Stimulated activated CD8-positive, alpha-beta memory T cell treated with anti-CD3 and anti-CD28 coated beads, Interleukin-7, amount 100 ng/mL, for 24 hours (primary cell): ENCODE data around the gene FAIM2.

ENCODE experiments used
- DNase-seq: peaks from one replicate; pipeline ENCODE4 v3.0.0-alpha.2; 2020; ENCODE audit warnings: low read depth

Gene FAIM2

GRCh38 chr12:49939307-49939706, 35.6 kb upstream of the FAIM2 start:
- DNase-seq, result no peak

- no peak for DNase-seq
These were observed 34.1 kb upstream of the FAIM2 start for GRCh38 chr12:49937639-49938300.

DNA sequence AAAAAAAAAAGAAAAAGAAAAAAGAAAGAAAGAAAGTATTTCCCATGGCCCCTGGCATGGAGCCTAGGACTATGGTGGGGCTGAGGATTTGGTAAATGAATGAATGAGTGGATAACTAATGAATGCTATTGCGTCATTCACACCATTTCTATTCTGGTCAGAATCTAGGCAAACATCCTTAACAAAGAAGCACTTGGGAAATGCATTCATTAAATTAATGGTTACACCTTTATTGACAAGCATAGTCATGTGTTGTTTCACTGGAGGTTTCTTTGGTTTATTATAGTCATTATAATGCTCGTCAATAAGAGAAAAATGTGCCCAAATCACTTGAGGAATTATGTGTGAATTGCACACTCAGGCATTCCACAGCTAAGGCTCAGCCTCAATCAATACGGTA, 33.2 kb upstream of the FAIM2 start:
- no peak for DNase-seq

GRCh38 chr12:49934505-49934904, 30.8 kb upstream of the FAIM2 start:
- no peak for DNase-seq

DNA sequence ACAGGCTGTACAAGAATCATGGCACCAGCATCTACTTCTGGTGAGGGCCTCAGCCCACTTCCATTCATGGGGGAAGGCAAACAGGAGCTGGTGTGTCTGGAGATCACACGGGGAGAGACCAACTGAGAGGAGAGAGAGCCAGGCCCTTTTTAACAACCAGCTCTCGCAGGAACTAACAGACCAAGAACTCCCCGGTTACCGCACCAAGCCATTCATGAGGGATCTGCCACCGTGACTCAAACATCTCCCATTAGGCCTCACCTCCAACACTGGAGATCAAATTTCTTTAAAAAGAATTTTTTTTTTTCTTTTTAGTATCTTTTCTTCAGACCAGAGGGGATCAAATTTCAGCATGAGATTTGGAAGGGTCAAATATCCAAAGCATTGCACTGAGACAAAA, 30.1 kb upstream of the FAIM2 start:
- no peak for DNase-seq

GRCh38 chr12:49932533-49933130, 28.9 kb upstream of the FAIM2 start:
- DNase-seq, result no peak

DNA sequence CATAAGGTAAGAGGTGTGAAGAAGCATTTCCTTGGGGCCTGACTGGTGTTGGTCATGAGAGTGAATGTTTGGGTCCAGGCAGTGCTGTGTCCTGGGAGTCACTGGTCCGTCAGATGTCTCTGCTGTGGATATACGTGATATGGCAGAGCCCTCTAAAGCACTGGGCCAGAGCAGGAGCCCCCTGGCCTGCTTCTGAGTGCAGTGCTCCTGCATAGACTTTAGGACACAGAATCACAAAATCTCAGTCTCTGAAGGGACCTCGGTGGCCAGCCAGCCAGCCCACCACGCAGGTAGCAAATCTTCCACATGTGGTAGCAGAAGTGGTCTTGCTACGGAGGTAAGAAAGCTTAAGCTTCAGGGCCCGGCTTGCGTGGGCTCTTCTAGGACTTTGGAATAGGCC, 28.3 kb upstream of the FAIM2 start:
- no peak for DNase-seq

- no peak for DNase-seq
These were observed 27.0 kb upstream of the FAIM2 start for GRCh38 chr12:49930515-49931288.

- DNase-seq, result no peak
These were observed 25.9 kb upstream of the FAIM2 start for GRCh38 chr12:49929581-49929980.

- DNase-seq, result no peak
These were observed 24.8 kb upstream of the FAIM2 start for GRCh38 chr12:49928471-49928870.

DNA sequence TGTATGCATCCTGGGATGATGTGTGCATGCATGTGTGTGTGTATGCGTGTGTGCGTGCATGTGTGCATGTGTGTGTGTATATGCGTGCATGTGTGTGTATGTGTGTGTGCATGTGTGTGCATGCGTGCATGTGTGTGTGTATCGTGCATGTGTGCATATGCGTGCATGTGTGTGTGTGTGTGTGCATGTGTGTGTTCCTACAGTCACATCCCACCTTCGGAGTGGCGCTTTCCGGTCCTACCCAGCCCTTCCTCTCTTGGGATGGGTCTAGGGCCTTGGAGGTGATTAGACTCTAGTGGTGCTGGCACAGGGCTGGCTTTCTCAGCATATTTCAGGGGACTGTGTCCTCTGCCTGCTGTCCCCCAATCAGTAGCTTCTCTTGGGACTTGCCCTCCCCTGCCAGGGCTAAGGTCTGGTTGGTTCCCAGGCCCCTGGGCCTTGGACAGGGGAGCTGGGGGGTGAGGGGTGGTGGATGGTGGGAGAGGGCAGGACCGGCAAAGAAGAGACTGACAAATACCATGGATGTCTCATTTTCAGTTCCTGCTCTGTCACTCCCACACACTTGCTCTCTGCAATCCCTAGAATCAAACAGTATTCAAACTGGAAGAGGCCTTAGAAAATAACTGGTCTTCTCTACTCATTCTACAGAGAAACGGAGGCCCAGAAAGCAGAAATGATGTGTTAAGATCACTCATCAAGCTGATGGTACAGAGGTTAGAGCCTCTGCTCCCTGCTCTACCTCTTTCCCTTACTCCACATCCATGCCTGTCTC, 21.9 kb upstream of the FAIM2 start:
- no peak for DNase-seq

GRCh38 chr12:49924628-49925246, 21.0 kb upstream of the FAIM2 start:
- DNase-seq, result no peak

DNA sequence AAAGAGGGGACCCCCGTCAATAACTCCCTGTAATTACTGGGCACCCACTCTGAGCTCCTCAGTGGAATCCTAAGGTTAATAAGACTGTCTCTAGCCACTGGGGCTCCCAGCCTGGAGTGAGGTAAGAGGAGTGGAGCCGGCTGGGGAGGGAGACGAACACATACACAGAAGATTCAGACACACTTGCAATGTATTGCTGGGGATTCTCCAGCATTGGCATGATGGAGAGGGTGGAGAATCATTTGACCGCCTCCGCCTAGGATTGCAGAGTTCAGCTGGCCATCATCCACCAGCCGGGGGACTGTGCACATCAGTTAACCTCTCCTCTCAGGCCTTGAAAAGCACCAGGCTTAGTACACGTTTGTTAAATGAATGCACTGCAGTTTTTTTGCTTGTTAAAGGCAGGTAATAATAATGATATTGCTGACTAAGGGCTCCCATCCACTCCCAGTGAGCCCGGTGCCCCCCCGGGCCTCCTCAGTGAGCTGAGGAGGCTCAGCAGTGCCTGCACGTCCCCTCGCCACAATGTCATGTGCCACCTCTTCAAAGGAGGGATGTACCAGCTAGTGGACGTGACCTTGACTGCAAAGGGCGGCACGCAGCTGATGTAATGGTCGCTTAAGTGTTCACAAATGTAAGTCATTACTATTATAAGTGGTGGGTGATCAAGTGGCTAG, 20.3 kb upstream of the FAIM2 start:
- no peak for DNase-seq

DNA sequence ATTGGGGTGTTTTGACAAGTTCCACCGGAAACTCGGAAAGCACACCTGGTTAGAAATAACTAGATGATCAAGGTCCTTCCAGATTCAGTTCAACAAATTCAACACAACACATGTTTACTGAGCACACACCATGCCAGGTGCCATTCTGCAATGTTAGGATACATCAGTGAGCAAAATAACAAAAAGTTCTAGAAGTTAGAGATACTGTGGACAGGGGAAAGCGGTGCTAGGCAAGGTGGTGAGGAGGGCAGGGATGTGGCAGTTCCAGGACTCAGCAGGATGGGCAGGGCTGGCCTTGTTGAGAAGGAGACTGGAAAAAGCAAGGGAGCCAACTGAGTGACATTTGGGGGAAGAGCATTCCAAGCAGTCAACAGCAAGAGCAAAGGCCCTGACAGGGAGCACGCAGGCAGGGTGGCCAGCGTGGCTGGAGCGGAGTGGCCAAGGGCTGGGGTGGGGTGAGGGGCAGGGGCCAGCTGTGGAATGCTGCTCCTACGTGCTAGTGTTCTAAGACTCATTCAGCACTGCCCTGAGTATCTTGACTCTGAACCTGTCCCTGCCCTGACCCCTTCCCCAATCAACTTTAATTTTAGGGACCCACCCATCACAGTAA, 19.4 kb upstream of the FAIM2 start:
- DNase-seq, result no peak

GRCh38 chr12:49922349-49923034, 18.8 kb upstream of the FAIM2 start:
- DNase-seq, result no peak

DNA sequence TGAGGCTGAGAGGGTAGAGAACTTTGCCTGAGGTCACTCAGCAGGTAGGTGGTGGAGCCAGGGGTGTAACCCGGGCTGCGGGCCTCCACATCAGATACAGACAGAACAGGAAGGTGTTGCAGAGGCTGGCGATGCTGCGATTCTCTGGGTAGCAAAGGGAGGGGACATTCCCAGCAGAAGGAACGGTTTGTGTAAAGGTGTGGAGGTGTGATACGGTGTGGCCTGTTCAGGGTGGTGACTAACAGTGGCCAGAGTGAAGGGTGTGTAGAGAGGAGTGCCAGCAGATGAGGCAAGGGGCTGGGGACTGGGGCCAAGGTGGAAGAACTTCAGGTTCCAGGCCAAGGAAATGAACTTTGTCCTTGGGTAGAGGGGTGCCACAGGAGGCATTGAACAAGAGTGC, 18.2 kb upstream of the FAIM2 start:
- no peak for DNase-seq

DNA sequence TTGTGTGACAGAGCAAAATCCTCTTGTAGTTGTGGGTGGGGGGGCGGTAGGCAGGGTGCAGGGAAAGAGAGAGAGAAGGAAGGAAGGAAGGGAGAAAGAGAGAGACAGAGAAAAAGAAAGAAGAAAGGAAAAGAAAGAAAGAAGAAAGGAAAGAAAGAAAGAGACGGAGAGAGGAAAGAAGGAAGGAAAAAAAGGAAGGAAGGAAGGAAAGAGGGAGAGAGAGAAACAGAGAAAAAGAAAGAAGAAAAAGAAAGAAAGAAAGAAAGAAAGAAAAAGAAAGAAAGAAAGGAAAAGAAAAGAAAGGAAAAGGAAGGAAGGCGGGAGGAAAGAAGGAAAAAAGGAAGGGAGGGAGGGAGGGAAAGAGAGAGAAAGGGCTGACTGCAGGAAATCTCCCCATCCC, 17.6 kb upstream of the FAIM2 start:
- no peak for DNase-seq

DNA sequence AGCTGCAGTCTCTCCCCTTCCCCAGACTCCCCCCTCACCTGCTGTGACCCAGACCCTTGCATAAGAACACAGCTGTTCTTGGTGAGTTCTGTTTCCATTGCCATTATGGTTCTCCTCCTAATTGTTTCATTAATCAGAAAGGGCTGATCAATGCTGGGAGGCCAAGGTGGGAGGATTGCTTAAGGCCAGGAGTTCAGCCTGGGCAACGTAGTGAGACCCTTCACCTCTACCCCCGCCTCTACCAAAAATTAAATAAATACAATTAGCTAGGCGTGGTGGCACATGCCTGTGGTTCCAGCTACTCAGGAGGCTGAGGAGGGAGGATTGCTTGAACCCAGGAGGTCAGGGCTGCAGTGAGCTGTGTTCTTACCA, 17.2 kb upstream of the FAIM2 start:
- no peak for DNase-seq

GRCh38 chr12:49920241-49920914, 16.7 kb upstream of the FAIM2 start:
- no peak for DNase-seq

GRCh38 chr12:49917788-49918173, 14.1 kb upstream of the FAIM2 start:
- no peak for DNase-seq
